HPDE6-E6E7 (cell line): ENCODE data around the gene PRRT1.
"Not testable (repeated sequence)": the region's sequence is repeated elsewhere in the genome, so short reads cannot be mapped to it uniquely, and the experiment has no call there.

ENCODE experiments used
- DNase-seq: peaks from one replicate; pipeline ENCODE4 v3.0.0; 2011; ENCODE audit warnings: missing footprints; ENCODE audit errors: extremely low spot score

Gene PRRT1

DNA sequence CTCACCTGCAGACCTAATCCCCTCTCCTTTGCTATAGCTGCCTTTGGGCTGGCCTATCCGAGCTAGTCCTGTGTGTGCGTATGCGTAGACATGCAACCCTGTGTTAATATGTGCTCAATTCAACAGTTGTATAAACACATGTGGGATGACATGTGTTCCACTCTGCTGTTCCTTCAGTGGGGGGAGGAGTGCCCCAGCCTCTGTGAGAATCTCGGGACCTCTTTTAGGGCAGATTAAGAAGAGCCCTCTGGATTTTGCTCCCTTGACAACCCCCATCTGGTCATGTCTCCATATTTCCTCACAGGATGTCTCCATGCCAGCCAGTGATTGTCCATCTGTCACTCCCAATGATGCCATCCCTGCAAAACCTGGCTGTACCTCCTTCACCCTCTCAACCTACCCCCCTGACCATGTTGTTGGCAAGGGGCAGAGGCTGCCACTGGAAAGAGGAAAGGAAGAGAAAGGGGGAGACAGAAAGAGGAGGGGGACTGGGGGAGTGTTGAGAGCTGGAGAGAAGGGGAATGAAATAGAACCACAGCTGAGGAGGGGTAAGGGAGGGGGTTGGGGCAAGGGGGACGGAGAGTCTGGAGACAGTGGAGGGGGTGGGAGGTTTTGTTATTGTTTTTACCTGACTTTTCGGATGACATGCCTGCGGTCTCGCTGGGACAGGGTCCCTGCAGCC, 417 bp downstream of the PRRT1 start:
- DNase-seq = no peak

DNA sequence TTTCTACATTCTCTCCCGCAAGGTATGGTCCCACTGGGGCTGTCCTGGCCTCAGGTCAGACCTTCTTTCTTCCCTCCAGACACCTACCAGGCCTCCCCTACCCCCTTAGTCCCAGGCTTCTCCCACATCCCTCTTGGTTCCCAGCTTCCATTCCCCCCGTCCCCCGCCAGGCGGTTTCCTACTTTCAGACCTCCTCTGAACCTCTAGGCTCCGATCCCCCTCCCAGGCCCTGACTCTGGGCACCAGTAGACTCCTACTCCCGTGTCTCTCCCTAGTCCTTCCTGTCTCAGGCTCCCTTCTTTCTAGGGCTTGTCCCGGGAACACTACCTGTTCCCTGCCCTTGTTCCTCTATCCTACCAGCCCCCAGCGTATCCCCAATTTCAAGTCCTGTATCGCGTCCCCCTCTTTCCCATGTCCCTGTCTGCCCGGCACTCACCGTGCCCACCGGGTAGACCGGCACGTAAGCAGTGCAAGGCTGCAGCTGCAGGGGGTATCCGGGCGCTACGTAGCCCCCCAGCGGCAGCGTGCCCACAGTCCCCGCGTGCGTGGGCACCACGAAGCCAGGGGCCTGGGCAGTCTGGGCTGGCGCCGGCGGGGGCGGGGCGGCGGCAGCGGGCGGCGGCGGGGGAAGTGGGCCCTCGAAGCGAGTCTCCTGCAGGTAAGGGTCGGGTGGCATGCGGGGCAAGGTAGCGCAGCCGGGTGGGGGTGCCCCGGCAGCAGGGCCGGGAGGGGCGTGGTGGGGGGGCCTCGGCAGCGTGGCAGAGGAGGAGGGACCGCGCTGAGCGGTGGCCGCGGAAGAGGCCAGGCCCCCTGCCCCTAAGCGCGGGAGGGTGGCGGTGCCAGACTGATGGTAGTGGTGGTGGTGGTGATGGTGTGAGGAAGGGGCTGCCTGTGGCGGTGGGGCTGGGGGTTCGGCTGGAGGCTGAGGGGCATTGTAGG, 1.5 kb downstream of the PRRT1 start:
- DNase-seq = no peak

DNA sequence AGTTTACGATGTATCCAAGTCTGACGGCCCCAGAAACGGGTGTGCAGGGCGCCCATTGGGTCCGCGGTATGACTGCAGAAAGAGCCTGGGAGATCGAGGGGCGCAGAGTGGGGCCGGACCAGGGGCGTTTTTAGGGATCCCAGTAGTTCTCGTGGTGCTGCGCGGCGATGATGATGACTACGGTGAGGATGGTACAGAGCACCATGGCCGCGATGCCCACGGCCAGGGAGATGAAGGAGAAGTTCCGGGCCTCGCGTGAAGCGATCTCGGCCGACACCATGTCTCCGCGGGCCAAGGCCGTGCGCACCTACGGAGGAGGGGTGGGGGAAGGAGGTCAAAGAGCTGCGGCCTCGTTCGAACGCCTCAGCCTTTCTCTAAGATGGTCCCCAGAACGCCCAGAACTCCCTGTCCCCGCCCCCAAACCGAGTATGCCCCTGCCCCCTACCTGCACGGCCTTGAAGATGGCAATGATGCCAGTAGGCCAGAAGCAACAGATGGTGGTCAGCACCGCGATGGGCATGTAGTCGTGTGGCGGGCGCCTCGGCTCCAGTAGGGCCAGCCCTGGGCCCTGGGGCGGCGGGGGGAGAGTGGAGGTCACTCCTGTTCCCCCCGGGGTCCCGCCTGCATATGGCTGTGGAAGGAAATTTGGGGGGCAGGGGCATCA, 2.5 kb downstream of the PRRT1 start:
- no peak for DNase-seq

DNA sequence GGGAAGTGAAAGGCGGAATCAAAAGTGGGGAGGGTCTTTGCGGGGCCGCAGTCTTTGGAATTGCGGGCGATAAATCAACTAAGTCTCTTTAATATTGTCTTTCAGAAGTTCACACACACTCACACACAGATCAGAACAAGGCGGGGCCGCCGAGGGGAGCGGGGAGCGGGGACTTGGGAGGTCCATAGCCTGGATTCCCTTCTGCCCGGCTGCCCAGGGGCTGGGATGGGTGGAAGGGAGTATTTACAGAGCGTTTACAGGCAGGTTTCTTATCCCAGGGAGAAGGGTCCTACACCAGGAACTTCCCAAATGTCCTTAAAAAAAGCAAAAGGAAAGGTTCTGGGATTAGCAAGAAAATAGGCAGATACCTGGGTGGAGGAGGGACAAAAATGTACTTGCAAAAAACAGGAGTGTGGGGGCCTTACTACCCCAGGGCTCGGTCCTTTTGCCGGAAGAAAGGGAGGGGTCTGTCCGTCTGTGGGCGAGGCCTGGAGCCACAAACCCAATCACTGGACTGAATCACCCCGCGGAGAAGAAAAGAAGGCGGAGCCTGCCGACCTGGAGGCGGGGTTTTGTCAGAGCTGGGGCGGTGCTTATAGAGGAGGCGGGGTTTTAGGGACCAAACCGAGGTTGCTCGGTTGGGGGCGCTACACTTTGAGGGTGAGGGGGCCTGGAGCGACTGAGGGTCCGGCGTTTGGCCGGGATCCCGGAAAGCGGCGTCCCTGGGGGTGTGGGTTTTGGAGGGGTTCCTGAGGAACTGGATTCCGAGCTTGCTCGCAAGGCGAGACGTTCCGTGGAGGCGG, 3.2 kb downstream of the PRRT1 start:
- no peak for DNase-seq

DNA sequence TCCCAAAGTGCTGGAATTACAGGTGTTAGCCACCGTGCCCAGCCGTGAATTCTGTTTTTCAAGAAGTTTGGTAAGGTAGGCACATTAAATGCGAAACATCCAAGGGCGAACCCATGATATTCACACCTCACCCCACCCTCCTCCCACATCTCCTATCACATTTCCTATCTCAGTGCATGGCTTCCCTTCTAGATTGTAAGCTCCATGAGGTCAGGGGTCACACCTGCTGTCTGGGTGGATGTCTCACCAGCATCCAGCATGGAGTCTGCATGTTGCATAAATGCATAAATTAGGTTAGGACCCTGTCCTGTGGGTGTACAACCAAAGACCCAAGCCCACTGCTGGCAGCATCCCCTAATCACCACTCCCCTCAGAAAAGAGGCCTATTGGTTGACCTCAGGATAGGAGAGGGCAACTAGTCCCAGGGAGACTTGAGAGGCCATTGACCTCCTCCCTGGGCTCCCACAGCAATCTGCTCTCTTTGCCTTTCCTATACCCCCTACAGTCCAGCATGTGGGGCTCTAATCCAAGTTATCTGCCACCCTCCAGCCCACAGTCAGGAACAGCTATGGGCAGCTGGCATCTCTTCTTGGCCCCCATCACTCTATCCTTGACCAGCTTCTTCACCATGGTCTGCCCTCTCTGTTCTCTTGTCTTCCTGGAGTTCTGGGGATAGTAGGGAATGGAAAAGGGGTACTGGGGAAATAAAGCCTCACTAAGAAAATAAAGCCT, 4.2 kb downstream of the PRRT1 start:
- no peak for DNase-seq

DNA sequence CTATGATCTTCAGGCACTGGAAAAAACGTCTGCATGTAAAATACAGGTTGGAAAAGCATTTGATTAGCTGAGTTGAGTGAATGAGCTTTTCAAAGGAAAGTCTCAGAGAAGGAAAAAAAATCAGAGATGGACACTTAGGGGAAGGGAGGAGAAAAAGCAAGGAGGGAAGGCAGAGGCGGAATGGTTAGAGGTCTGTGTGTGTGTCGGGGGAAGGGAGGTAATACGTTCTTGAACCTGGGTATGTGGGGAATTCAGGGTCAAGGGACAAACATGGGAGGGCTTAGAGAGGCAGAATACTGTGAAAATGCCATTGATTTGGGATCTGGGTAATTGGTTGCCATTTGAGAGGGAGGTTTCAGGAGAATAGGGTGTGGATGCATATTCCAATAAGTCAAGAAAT, 5.1 kb downstream of the PRRT1 start:
- no peak for DNase-seq

DNA sequence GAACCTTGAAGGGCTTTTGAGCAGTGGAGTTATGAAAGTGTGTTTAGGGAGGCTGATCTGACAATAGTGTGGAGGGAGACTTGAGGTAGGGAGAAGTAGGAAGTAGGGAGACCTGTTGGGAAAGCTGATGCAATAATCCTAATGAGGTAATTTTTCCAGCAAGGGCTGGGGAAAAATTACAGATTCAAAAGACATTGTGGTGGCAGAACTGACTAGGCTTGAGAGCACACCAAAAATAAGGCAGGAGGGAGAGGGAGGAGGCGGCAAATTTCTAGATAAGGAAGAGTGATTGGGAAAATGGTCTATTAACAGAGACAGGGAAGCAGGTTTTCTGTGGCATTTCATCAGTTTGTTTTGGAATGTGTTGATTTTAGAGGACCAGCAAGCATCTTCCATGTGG, 5.5 kb downstream of the PRRT1 start:
- DNase-seq = no peak

DNA sequence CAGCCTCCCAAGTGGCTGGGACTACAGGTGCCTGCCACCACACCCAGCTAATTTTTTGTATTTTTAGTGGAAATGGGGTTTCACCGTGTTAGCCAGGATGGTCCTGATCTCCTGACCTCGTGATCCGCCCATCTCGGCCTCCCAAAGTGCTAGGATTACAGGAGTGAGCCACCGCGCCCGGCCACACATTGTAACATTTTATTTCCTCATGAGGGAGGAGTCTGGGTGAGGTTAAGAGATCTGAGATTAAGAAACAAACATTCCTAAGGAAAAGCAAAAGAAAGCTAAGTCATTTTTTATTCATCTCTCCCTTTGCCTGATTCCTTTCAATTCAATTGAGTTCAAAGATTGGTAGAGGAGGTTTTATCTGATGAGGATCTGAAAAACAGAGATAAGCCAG, 7.5 kb downstream of the PRRT1 start:
- not testable (repeated sequence) for DNase-seq

DNA sequence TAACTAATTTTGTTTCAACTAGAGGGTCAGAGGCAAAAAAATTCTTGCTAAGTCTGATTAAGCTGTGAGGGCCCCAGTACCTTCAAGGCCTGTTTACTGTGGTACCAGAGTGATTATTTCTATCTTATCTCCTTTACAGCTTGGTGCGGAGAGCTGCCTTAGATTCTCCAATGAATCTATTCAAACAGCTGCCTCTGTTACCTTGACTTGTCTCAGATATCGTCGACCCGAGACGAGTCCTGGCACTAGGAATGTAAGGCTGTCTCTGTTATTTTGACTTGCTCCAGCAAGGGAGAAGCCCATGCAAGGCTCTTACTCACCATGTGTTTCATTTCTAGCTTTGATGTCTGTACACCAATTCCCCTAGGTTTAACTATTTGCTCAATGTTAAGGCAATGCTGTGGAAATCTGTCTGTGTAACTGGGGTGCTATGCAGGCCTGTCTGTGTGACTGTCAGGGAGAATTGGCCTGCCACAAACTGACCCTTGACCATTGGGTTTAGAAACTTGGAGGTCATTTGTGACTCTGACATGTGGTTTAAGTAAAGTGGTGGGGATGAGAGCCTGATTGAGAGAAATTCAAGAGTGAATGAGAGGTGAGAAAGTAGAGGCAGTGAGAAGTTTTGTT, 11.2 kb downstream of the PRRT1 start:
- DNase-seq = no peak

DNA sequence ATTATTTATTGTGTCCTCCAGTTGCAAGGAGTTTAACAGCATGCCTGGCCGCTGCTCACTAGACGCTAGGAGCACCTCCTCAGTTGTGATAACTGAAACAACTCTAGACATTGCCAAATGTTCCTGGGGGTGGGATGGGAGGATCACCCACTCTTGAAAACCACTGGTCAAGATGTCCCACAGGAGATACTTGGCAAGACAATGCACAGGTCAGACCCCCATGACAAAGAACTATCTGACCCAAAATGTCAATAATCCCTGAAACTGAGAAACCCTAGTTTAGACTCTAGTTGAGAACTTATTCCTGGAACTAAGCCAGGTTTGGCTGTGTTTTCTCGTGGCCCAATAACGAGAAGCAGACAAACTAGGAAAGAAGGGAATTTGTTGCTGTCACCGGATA, 12.1 kb downstream of the PRRT1 start:
- DNase-seq = no peak

DNA sequence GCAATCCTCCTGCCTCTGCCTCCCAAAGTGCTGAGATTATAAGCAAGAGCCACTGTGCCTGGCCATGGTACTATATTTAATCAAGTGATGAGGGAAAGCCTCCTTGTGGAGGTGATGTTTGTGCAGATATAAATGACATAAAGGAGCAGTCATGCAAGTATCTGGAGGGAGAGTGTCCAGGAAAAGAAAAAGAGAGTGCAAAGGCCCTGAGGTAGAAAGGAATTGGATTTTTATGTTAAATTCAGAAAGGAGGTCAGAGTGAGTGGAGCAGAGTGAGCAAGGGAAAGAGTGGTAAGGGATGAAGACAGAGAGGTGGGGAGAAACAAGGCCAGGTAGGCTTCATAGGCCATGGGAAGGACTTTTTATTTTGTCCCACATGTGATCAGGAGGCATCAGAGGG, 14.3 kb downstream of the PRRT1 start:
- no peak for DNase-seq

DNA sequence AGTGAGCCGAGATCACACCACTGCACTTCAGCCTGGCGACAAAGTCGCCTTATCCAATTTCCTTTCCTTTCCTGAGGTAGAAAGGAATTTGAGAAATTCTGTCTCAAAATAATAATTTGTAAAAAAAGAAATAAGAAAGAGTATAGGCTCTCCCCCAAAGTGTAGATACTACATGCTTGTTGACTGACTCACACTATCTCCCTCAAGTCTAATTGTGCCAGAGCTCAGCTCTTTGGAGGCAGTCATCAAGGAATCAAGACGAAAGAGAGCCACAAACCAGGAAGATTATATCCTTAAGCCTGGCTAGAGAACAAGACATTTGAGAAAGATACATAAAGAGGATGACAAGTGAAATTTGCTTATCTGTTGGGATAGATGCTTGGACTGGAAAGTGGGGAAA, 18.0 kb downstream of the PRRT1 start:
- DNase-seq = no peak

DNA sequence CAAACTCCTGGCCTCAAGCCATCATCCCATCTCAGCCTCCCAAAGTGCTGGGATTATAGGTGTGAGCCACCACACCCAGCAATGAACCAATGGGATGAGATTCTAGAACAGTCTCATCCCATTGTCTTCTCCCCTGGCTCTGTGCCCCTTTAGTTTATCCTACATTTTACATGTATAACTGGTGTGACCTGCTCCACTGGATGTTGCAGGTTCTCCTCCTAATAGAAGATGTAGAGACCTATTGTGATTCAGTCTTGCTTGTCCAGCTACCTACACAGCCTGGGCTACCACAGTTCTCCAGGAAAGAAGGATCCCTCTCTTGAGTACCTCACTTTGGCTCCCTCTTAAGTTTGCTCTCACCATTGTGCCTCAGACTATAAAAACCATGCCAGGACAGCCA, 19.6 kb downstream of the PRRT1 start:
- DNase-seq = no peak

DNA sequence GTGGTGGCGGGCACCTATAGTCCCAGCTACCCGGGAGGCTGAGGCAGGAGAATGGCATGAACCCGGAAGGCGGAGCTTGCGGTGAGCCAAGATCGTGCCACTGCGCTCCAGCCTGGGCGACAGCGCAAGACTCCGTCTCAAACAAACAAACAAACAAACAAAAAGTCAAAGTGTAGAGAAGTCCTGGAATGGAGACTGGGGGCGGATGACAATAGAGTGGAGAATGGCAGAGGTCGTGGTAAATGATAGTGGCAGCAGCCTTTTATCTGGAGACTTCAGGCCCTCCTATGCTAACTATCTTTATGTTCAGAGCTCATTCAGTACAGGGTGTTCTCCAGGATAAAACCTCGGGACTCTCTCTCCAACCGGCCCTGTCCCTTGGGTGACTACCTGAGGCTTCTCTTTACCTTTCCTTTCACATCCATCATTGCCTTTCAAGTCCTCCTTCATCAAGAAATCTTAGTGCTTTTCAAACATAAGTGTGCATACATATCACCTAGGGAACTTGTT, 20.2 kb downstream of the PRRT1 start:
- DNase-seq = no peak

DNA sequence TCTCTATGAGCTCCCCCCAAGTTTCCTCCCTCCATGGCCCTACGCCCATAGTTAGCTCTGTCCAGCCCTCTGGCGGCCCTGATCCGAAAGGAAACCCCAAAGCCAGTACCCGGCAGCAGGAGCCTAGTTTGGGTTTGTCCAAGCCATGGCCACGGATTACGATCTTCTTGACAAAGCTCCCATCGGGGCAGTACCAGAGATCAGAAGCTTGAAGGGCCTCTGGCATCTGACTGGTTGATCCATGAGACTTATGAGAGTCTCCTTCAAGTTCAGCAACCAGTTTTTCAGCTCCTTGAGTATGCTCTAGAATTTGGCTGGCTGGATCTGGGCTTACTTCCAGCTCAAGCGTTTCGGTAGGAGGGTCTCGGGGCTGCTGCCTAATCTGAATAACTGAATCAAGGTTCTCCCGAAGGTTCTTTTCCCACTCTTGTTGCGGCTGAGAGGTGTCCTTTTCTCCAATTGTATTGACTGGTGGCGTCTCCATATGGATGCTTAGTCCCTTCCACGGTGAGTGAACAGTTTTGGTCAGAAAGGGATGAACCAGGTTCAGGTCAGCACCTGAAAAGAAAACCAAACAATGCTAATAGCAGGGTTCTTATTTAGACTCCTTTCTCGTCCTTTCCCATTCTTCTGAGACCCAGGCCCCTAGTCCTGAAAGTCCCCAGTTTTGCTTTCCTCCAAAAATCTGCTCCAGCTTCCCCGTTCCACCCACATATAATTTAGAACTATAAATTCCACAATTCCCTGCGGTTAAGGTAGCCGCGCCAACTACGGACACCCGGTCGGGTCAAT, 22.2 kb downstream of the PRRT1 start:
- DNase-seq = no peak

DNA sequence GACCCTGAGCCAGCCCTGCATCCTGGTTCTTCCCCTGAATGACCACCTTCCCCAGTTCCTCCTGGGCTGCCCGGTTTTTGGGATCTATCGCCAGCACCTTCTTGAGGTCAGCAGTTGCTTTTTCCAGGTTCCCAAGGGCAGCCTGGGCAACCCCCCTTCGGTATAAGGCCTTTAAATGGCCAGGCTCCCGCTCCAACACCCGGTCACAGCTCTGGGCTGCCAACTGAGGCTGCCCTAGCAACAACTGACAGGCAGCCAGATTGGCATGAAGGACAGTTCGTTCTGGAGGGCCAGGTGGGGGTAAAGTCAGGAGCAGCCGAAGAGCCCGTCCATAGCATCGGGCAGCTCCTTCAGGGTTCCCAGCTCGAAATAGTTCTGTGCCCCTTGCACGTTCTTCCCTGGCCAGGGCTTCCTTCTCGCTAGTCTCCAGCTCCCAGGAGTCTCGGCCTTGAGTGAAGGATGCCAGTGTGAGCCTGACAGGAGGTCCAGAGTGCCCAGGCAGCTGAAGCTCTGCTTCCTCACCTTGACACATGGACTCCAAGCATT, 22.9 kb downstream of the PRRT1 start:
- DNase-seq = no peak

DNA sequence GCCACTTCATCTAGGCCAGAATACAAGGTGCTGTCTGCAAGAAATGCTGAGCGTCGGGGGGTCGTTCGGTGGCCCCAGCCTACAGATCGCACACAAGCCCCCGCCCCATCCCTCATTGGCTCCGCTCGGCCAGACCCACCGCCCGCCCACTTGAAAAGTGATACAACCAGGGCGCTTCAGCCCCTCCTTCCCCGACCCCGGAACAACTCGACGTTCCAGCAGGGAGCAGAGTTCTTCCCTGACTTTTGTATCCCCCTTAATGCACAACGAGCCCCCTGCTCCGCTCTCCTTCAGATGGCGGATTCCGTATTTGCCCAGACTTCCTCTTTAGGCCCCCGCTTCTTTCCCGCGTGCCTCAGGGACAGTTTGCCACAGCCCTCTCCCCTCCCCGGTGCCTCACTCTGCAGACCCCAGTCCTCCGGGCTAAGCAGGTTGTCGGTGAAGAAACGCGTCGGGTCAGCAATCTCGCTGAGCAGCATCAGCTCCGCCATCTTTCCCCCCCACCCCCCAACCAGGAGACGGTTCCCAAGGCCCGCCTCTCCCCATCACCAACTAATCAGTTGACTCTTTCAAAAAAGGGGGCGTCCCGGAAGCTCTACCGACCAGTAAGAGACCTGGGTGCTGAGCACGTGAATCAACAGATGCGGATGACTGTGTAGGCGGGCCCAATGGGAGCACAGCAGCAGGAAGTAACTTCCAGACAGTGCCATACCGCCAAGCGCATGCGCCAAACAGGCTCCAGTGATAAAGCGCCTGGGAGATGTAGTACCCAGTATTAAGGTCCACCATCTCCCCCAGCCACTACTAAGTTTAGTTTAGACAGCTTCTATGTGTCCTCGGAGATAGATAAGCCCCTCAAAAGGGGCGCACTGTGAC, 23.8 kb downstream of the PRRT1 start, which contains the start of gene ATF6B:
ATF6B (minus strand) TSS at position 530 of the 876 bp plus-strand sequence; CDS start at position 491, 39 bp downstream.
- peak; percentile 100 for DNase-seq

DNA sequence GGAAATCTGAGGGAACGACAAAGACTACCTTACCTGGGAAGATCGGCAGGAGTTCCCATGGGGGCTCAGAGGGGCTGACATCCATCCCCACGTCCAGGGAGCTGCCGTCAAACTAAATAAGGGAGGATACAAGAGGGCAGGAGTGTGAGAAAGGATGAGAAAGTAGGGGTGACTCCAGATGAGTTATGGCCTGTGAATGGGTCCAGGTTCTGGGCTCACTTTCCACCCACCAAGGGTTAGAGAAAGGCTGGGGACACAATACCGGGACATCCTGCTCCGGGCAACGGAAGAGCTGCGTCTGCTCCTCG, 24.4 kb downstream of the PRRT1 start:
- no peak for DNase-seq
